Subcutaneous adipose tissue (tissue), 4 donors: ENCODE results near the gene OR6B2. TPM values are rescaled to one million over a fixed set of nuclear protein-coding genes. Genes with fewer than 3 reads are reported as not detected.

Source experiments
- CTCF ChIP-seq: fragments of 450-650 bp; IDR thresholded peaks from one replicate; pipeline ENCODE4 v1.5.1; 2016; ENCODE audit warnings: low read depth, mild to moderate bottlenecking, control low read depth, antibody characterized with exemption, moderate library complexity
- total RNA-seq, 4 donors: library from RNA; depleted of rRNA; stranded (reverse); fragments of >200 nt; gene quantifications; one replicate each; pipeline ENCODE4 v1.1.0, GENCODE V29; 2016

Gene OR6B2
- total RNA-seq, 4 donors from 2014 or later = not detected

DNA sequence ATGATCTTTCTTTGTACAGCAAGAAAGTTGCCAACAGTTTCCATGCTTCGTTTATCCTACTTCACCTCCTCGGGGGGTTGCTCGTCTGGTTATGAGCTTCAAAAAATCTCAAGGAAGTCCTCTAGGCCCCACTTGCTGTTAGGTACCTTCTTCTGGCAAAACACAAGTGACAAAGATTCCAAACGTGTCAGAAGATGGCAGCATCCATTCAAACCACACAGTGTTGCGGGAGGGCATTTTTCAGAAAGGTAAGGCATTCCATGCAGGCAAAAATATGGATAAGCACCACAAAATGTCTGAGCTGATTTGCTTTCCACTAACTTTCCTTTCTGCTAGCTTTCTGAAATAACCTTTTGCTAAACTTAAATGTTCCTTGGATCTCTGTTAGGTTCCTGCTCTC, 36.3 kb upstream of the OR6B2 start:
- TF ChIP-seq CTCF = no peak

- TF ChIP-seq CTCF = no peak
Measured at GRCh38 chr2:240064898-240065297, 34.7 kb upstream of the OR6B2 start.

- no peak for TF ChIP-seq CTCF
Measured at GRCh38 chr2:240060977-240061591, 30.9 kb upstream of the OR6B2 start.

- no peak for TF ChIP-seq CTCF
Measured at GRCh38 chr2:240056678-240057077, 26.4 kb upstream of the OR6B2 start.

- no peak for TF ChIP-seq CTCF
Measured at GRCh38 chr2:240055177-240055917, 25.1 kb upstream of the OR6B2 start.

DNA sequence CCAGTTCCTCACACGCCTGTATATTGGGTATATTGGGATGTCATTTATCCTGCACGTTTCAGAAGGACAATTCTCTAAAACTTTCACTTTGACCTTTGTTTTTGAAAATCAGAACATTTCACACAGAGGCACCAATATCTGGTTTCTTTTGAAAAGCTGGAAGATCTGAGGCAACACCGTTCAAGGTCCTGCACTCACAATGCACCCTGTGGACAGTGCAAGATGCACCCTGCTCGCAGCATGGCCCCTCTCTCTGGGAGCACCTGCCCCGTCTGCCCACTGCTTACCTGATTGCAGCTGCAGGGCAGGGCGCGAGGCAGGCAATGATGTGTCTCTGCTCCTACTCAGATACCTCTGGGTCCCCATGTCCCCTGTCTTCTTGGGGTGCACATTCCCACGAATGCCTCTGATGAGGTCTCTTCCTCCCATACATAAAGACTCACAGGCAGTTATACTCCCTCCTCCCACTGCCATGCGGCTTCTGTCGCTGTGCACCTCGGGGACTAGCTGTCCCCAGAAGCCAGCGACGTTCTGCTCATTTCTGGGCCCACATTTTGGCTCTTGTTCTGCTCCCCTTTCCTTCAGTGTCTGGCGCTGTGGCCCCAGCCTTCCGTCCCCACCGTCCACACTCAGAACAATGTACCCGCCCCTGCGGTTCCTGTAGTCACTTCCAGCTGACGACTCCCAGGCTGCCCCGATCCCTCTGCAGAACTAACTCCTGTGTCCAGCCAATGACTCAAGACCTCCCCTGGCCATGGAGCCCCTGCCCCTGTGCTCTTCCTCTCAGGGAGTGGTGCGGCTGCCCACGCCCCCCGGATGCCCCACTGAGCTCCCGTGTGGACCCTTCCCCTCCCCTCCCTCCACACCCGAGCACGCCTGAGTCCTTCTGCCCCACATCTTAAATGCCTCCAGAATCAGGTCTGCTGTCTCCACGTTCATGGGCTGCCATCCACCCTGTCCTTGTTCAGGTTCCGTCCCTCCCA, 23.2 kb upstream of the OR6B2 start, which contains the start of gene OR6B3:
Gene OR6B3, minus strand, starts transcription at position 349 of the 983 bp plus-strand sequence.
- no peak for TF ChIP-seq CTCF
